ENCODE data around the gene CCDC9.

GRCh38 chr19:47269596-47269995 is 13.3 kb downstream of the CCDC9 start:
- TF ChIP-seq, protein P1, sequence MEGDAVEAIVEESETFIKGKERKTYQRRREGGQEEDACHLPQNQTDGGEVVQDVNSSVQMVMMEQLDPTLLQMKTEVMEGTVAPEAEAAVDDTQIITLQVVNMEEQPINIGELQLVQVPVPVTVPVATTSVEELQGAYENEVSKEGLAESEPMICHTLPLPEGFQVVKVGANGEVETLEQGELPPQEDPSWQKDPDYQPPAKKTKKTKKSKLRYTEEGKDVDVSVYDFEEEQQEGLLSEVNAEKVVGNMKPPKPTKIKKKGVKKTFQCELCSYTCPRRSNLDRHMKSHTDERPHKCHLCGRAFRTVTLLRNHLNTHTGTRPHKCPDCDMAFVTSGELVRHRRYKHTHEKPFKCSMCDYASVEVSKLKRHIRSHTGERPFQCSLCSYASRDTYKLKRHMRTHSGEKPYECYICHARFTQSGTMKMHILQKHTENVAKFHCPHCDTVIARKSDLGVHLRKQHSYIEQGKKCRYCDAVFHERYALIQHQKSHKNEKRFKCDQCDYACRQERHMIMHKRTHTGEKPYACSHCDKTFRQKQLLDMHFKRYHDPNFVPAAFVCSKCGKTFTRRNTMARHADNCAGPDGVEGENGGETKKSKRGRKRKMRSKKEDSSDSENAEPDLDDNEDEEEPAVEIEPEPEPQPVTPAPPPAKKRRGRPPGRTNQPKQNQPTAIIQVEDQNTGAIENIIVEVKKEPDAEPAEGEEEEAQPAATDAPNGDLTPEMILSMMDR (IDR thresholded peaks at IDR 0.05; ENCODE audit: low read length), result no peak
- TF ChIP-seq EZH2 (IDR thresholded peaks at IDR 0.05; ENCODE audit: borderline replicate concordance, low read length), result no peak
